SK-N-SH (cell line): Measurements from ENCODE around the gene CNTNAP2. TPM values are rescaled to one million over a fixed set of nuclear protein-coding genes. Genes with fewer than 3 reads are reported as not detected.

Experiments used
- CTCF ChIA-PET: fragments of 300-600, 350-600 bp; formaldehyde crosslinking; extraction: SDS; loops from one replicate; lab custom pipeline; 2021; lab: Yijun Ruan, JAX
- POLR2A ChIA-PET: fragments of 350-600 bp; sonication (Branson Sonifier 250); formaldehyde crosslinking; extraction: SDS; loops from one replicate; lab custom pipeline; 2020; ENCODE audit warnings: antibody characterized with exemption, inconsistent platforms; lab: Yijun Ruan, JAX
- DNase-seq: peaks from one replicate; pipeline ENCODE4 v3.0.0; 2012
- H2AFZ ChIP-seq: fragments of 200-600 bp; sonication (generic); 2 replicates; pipeline ENCODE4 v1.8.1; 2016; ENCODE audit warnings: antibody characterized with exemption, mild to moderate bottlenecking, low read depth
- H3F3A ChIP-seq: fragments of 200-600 bp; sonication (generic); replicated peaks from 2 replicates; pipeline ENCODE3; 2016; ENCODE audit warnings: antibody characterized with exemption, mild to moderate bottlenecking; ENCODE audit not compliant: insufficient read depth
- H3K27ac ChIP-seq, 2 experiments: fragments of 200-500 bp in 1 of 2; fragments of 200-600 bp in 1 of 2; sonication (Bioruptor generic) in 1 of 2; sonication (generic), shearing (Covaris generic) in 1 of 2; 2 replicates each; pipeline versions ENCODE4 v1.5.1 to v1.6.1; 2014 to 2016; ENCODE audit warnings: low read depth in 2 of 2, inconsistent platforms in 1 of 2, low read length in 1 of 2, mild to moderate bottlenecking in 1 of 2, mixed read lengths in 1 of 2
- H3K27me3 ChIP-seq: fragments of 200-600 bp; sonication (generic), shearing (Covaris generic); 2 replicates; pipeline ENCODE4 v1.6.1; 2016; ENCODE audit warnings: mixed run types; ENCODE audit not compliant: insufficient read depth
- H3K36me3 ChIP-seq, 2 experiments: fragments of 200-500 bp in 1 of 2; fragments of 200-600 bp in 1 of 2; sonication (Bioruptor generic) in 1 of 2; sonication (generic) in 1 of 2; replicated peaks in 1 of 2; 2 replicates each; pipeline versions ENCODE3 to v1.5.1; 2014 to 2016; ENCODE audit warnings: low read length in 1 of 2, mild to moderate bottlenecking in 1 of 2; ENCODE audit not compliant: insufficient read depth in 2 of 2, control insufficient read depth in 1 of 2
- H3K4me1 ChIP-seq, 2 experiments: fragments of 200-500 bp in 1 of 2; fragments of 200-600 bp in 1 of 2; sonication (Bioruptor generic) in 1 of 2; sonication (generic), shearing (Covaris generic) in 1 of 2; 2 replicates each; pipeline versions ENCODE4 v1.5.1 to v1.6.1; 2014 to 2016; ENCODE audit warnings: low read depth in 1 of 2, low read length in 1 of 2, mixed run types in 1 of 2; ENCODE audit not compliant: insufficient read depth in 2 of 2, control insufficient read depth in 1 of 2
- H3K4me2 ChIP-seq: fragments of 200-600 bp; sonication (generic), shearing (Covaris generic); 2 replicates; pipeline ENCODE4 v1.6.1; 2017; ENCODE audit warnings: mixed run types
- H3K4me3 ChIP-seq, 2 experiments: fragments of 200-500 bp in 1 of 2; fragments of 200-600 bp in 1 of 2; sonication (Bioruptor generic) in 1 of 2; sonication (generic), shearing (Covaris generic) in 1 of 2; 2 replicates each; pipeline versions ENCODE4 v1.5.1 to v1.8.1; 2014 to 2016; ENCODE audit warnings: low read depth in 2 of 2, inconsistent platforms in 1 of 2, low read length in 1 of 2, mild to moderate bottlenecking in 1 of 2, mixed read lengths in 1 of 2, moderate library complexity in 1 of 2
- H3K79me2 ChIP-seq: fragments of 200-600 bp; sonication (generic); 2 replicates; pipeline ENCODE4 v1.8.1; 2017; ENCODE audit warnings: mild to moderate bottlenecking; ENCODE audit not compliant: insufficient read depth
- H3K9ac ChIP-seq: fragments of 200-600 bp; sonication (generic); 2 replicates; pipeline ENCODE4 v1.6.1; 2017; ENCODE audit warnings: mixed run types
- H3K9me2 ChIP-seq: fragments of 200-600 bp; sonication (generic); 2 replicates; pipeline ENCODE4 v1.6.1; 2017; ENCODE audit warnings: mixed run types
- H3K9me3 ChIP-seq: fragments of 200-600 bp; sonication (generic); 2 replicates; pipeline ENCODE4 v1.6.1; 2017; ENCODE audit warnings: mixed run types, mild to moderate bottlenecking, moderate library complexity
- H4K20me1 ChIP-seq: fragments of 200-600 bp; sonication (generic); 2 replicates; pipeline ENCODE4 v1.6.1; 2017; ENCODE audit warnings: mild to moderate bottlenecking, mixed run types; ENCODE audit not compliant: insufficient read depth
- CHD2 ChIP-seq: fragments of 150-350 bp; IDR thresholded peaks from 2 replicates; pipeline ENCODE4 v1.6.1; 2018; ENCODE audit warnings: low read length; ENCODE audit not compliant: partially characterized antibody
- ELF1 ChIP-seq: IDR thresholded peaks from 2 replicates; pipeline ENCODE4 v1.4.0; 2012
- EP300 ChIP-seq, 2 experiments: IDR thresholded peaks; 2 replicates each; pipeline versions ENCODE4 v1.4.0 to v1.6.1; 2012; ENCODE audit warnings: borderline replicate concordance in 1 of 2, low read depth in 1 of 2, low read length in 1 of 2
- FOXJ3 ChIP-seq: sonication (generic); formaldehyde crosslinking; IDR thresholded peaks from 2 replicates; pipeline ENCODE4 v1.5.1; 2020; ENCODE audit warnings: mild to moderate bottlenecking, missing genetic modification reagents
- GATA2 ChIP-seq: sonication (generic); formaldehyde crosslinking; IDR thresholded peaks from 2 replicates; pipeline ENCODE4 v1.5.0; 2020; ENCODE audit warnings: mild to moderate bottlenecking, missing genetic modification reagents
- JUND ChIP-seq: IDR thresholded peaks from 2 replicates; pipeline ENCODE4 v1.4.0; 2012
- MXI1 ChIP-seq: IDR thresholded peaks from 2 replicates; pipeline ENCODE4 v1.6.1; 2012; ENCODE audit warnings: mild to moderate bottlenecking, low read depth, low read length, improper control_type of control experiment
- NRF1 ChIP-seq: IDR thresholded peaks from 2 replicates; pipeline ENCODE4 v1.6.1; 2012; ENCODE audit warnings: low read depth, mild to moderate bottlenecking, low read length
- POLR2AphosphoS5 ChIP-seq: IDR thresholded peaks from 2 replicates; pipeline ENCODE4 v1.6.1; 2012; ENCODE audit warnings: low read depth, low read length
- RAD21 ChIP-seq: IDR thresholded peaks from 2 replicates; pipeline ENCODE4 v1.6.1; 2012; ENCODE audit warnings: mild to moderate bottlenecking, low read length
- RCOR1 ChIP-seq: fragments of 150-350 bp; IDR thresholded peaks from 2 replicates; pipeline ENCODE4 v1.6.1; 2017; ENCODE audit warnings: antibody characterized with exemption, low read length
- RXRA ChIP-seq: IDR thresholded peaks from 2 replicates; pipeline ENCODE4 v1.4.0; 2012; ENCODE audit warnings: low read depth, mild to moderate bottlenecking, borderline replicate concordance
- SIN3A ChIP-seq: IDR thresholded peaks from 2 replicates; pipeline ENCODE4 v1.6.1; 2012; ENCODE audit warnings: low read depth, mild to moderate bottlenecking, low read length, moderate library complexity, borderline replicate concordance
- SMC3 ChIP-seq: IDR thresholded peaks from 2 replicates; pipeline ENCODE4 v1.6.1; 2012; ENCODE audit warnings: low read depth, low read length, improper control_type of control experiment
- TAF1 ChIP-seq: IDR thresholded peaks from 2 replicates; pipeline ENCODE4 v1.6.1; 2012; ENCODE audit warnings: low read depth, mild to moderate bottlenecking, low read length, moderate library complexity, borderline replicate concordance
- TCF12 ChIP-seq: IDR thresholded peaks from 2 replicates; pipeline ENCODE4 v1.4.0; 2012
- TEAD4 ChIP-seq: IDR thresholded peaks from 2 replicates; pipeline ENCODE4 v1.4.0; 2012; ENCODE audit warnings: mild to moderate bottlenecking, borderline replicate concordance; ENCODE audit not compliant: insufficient read depth
- WGBS: methylation state at CpG from one replicate; pipeline ENCODE4 v1.1.6; 2017; ENCODE audit warnings: low lambda C conversion rate; 5-methylcytosine and 5-hydroxymethylcytosine counted together
- polyA plus RNA-seq, 3 experiments: library from polyadenylated mRNA; depleted of rRNA; stranded (reverse); fragments of >200 nt; gene quantifications; 2 replicates each; pipeline ENCODE4 v1.2.3, GENCODE V29; 2012
- TF ChIP-seq, protein P1 (sequence below): fragments of 150-350 bp; IDR thresholded peaks from 2 replicates; pipeline ENCODE4 v1.6.1; 2017; ENCODE audit warnings: antibody characterized with exemption, low read length, low read depth, borderline replicate concordance

CNTNAP2 gene
- polyA plus RNA-seq, 1 of the 3 experiments (the other 2 are of a cell fraction), result 3.4 TPM

DNA sequence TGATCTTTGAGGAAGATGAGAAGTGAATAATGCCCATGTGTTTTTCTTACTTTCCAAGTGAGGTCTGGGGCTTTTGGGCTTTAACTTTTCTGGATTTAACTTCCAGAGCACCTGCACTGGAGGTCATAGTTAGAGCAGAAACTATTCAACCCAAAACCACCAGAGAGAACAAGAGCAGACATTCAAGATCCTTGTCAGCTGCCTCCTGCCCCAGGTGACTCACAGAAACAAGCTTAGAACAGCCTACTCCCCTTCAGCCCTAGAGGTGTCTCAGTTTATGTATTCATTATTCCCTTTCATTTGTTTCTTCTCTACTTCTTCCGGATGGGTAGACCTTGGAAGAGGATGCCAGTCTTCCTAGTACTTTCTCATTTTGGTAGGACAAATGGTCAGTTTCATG is 270.5 kb downstream of the CNTNAP2 start:
- no peak overlapping the region for H3K4me2 ChIP-seq
- CTCF ChIA-PET, result interaction anchor here (0.6 kb wide), 2 partner anchors 9 to 272 kb away, joined by 3 read pairs; no protein-coding TSS in a partner anchor
- no peak overlapping the region for H3K9ac ChIP-seq
- H4K20me1 ChIP-seq, result no peaks in the 10 kb centered on the region
- no peak overlapping the region for H2AFZ ChIP-seq
- H3K9me3 ChIP-seq, result no peaks in the 10 kb centered on the region
- no peak overlapping the region for H3K4me3 ChIP-seq
- no peaks in the 10 kb centered on the region for H3K9me2 ChIP-seq
- no peaks in the 10 kb centered on the region for H3K4me1 ChIP-seq
- H3K27ac ChIP-seq, result no peak overlapping the region
- H3F3A ChIP-seq, result no peaks in the 10 kb centered on the region
- H3K79me2 ChIP-seq, result no peaks in the 10 kb centered on the region
- DNase-seq, result no peak
- TF ChIP-seq, protein P1, sequence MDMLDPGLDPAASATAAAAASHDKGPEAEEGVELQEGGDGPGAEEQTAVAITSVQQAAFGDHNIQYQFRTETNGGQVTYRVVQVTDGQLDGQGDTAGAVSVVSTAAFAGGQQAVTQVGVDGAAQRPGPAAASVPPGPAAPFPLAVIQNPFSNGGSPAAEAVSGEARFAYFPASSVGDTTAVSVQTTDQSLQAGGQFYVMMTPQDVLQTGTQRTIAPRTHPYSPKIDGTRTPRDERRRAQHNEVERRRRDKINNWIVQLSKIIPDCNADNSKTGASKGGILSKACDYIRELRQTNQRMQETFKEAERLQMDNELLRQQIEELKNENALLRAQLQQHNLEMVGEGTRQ, result no peak
- TF ChIP-seq RCOR1 (no peak), SMC3 (no peak)
- WGBS, result 57% methylated on average over 1 of the region's 1 CpG
- no peaks in the 10 kb centered on the region for H3K36me3 ChIP-seq
- POLR2A ChIA-PET, result no interaction called here
- no peaks in the 10 kb centered on the region for H3K27me3 ChIP-seq

DNA sequence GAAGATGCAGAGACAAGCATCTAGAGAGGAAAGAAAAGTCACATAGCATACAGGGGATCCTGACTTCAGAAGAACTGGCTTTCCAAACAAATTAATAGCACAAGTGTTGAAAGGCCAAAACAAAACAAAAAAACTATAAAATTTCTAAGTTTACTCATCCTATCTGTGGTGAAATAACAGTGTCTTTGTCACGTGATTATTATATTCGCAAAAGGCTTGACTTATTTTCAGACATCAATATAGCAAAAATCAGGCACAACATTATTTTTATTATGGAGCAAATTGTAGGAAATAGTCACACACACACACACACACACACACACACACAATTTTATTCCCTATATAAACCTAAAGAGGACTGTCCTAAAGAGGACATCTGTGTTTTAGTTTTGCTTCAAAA is 272.3 kb downstream of the CNTNAP2 start:
- H2AFZ ChIP-seq, result no peak overlapping the region
- no peaks in the 10 kb centered on the region for H3K9me3 ChIP-seq
- no peaks in the 10 kb centered on the region for H4K20me1 ChIP-seq
- no peak overlapping the region for H3K4me2 ChIP-seq
- no peak for DNase-seq
- no peaks in the 10 kb centered on the region for H3K79me2 ChIP-seq
- no peaks in the 10 kb centered on the region for H3K36me3 ChIP-seq
- H3K9me2 ChIP-seq, result no peaks in the 10 kb centered on the region
- TF ChIP-seq CHD2, result no peak
- TF ChIP-seq EP300 (IDR thresholded peaks at IDR 0.05; ENCODE audit: borderline replicate concordance in 1 of 2, low read depth in 1 of 2, low read length in 1 of 2), result no peak
- no peak for TF ChIP-seq JUND
- no peak for TF ChIP-seq RCOR1
- TF ChIP-seq RAD21, result no peak
- no peak for TF ChIP-seq TEAD4
- no peak for TF ChIP-seq POLR2AphosphoS5
- no peak for TF ChIP-seq TCF12
- TF ChIP-seq NRF1, result no peak
- no peak for TF ChIP-seq RXRA
- TF ChIP-seq GATA2 (CRISPR knock-in tag), result no peak
- no peak for TF ChIP-seq SIN3A
- TF ChIP-seq MXI1, result no peak
- TF ChIP-seq TAF1, result no peak
- no peak for TF ChIP-seq FOXJ3
- TF ChIP-seq ELF1, result no peak
- no peaks in the 10 kb centered on the region for H3K27me3 ChIP-seq
- no peaks in the 10 kb centered on the region for H3K4me1 ChIP-seq
- ChIA-PET POLR2A (no interaction called here), CTCF (no interaction called here)
- H3F3A ChIP-seq, result no peaks in the 10 kb centered on the region
- H3K9ac ChIP-seq, result no peak overlapping the region
- WGBS, result 63% methylated on average over 2 of the region's 2 CpGs
- no peak overlapping the region for H3K27ac ChIP-seq
- no peak overlapping the region for H3K4me3 ChIP-seq
